GM19324 (cell line): ENCODE data around the gene ASPM.
"Not testable (repeated sequence)": the region's sequence is repeated elsewhere in the genome, so short reads cannot be mapped to it uniquely, and the experiment has no call there.

Source experiments
- ATAC-seq: cut with Tn5 transposase; IDR thresholded peaks from one replicate; pipeline ENCODE4 v1.9.1; 2021; ENCODE audit warnings: mild to moderate bottlenecking, moderate library complexity; ENCODE audit not compliant: unreplicated experiment, low FRiP score

Gene ASPM

DNA sequence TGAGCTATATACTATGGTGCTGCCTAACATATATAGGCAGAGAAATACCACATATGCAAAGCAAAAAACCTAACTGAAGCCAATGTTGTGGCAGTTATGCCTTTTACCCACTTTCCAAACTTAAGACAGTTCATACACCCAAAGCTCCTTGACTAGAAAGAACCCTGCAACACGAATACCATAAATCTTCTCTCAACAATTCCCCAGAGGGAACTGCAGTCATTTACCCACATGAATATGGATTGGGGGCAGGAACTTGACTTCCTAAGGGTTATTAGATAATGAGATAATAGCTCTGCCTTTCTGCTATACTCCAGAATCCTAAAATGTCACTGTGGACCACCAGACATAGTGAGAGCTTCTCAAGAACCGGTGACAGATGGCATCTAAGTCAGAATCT, 2.9 kb upstream of the ASPM start:
- no peak for ATAC-seq

DNA sequence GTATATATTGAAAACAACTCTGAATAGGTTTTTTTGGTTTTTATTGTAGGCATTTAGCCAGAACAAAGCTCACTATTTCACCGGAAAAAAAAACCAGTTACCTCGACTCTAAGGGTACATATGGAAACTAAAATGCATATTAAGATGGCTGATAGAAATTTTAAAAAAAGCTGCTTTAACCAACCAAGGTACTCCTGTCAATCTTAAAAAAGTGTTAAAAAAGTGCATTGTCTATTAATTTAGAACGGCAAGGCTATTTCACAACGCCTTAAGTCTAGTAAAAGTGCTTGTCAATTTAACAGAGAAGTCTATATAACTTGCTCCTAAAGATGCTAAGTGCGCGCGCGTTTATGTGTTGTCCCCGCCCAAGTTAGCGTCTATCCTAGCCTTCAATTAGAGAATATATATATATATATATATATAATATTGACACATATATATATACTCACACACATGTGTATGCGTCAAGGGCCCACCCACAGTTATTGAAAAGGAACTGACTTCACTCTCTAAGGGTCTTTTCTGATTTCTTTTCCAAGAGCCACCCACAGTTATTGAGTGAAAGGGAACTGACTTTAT, 934 bp downstream of the ASPM start:
- ATAC-seq: no peak

DNA sequence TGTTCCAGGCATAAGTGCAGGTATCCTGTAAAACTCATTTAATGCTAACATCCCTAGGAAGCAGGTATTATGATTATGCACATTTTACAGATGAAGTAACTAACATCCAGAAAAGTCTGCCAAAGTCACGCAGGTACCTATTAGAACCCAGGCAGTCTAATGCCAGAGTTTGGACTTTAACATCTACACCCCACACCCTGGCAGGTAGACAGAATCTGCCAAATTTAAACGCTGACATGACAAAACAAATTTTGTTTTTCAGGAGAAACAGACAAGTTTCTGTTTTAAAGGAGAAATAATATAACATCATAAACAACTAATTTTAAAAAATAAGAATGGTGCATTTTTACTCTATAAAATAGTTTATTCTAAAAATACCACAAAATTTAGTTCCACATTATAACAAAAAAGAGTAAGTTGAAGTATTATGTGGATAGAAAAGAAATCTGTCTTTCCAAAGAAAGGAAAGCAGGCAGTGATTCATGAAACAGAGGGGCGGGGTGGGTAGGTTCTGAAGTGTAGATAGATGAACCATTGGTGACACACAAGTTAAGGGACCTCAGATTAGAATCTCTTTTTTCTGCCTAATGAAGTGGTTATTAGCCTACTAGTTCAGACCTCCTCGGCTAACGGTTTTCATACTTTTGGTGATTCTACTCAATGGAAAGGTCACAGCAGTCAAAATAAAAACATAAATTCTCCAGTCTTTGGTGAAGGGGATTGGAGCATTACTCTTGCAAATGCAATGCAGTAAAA, 1.7 kb downstream of the ASPM start:
- no peak for ATAC-seq

DNA sequence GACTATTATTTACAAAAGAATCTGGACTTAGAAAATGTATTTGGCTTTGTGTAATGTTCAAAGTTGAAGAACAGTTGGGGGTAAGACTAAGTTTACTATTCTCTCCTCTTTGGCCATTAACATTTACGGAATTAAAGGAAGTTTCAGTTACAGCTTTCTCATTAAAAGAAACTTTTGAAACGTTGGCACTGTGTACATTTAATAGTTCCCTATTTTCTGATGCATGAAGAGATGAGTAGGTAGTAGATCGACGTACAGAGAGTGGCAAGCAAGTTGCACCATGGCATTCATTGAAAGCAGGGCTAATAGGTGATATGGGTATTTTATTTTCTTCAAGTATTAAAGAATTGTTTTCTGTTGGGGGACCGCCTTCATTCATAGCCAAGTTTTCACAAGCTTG, 3.2 kb downstream of the ASPM start:
- no peak for ATAC-seq

DNA sequence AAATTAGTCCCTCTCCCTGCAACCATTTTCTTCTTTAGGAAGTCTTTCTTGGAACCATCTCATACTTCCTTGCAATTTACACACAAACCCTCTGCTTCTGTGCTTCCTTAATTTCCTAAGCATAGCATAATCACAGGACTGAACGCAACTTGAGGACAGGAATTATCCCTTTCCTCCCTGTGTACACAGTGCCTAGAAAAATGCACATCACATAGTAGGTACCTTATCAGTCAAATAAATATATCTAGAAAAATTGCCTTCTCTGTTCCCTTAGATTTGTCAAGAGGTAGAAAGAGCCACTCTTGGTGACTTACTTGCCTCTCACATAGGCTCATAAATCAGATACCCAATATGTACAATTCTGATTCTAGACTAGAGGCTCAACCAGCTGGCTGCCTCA, 4.9 kb downstream of the ASPM start:
- no peak for ATAC-seq

DNA sequence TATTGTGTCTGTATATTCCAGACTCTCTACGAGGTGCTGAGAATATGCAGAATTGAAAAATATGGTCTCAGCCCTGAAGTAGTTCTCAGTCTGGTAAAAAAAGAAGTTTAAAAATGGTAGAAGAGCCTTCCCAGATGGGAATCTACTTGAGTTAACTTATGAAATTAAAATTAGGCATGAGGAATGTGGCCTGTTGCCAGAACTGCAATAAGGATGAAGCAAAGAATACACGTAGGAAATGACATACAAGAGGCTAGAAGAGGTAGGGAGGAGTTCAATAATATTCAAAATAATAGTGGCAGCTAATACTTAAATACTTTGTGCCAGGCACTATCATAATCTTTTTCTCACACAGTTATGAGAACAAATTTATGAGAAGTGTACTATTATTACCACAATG, 6.3 kb downstream of the ASPM start:
- ATAC-seq: no peak

DNA sequence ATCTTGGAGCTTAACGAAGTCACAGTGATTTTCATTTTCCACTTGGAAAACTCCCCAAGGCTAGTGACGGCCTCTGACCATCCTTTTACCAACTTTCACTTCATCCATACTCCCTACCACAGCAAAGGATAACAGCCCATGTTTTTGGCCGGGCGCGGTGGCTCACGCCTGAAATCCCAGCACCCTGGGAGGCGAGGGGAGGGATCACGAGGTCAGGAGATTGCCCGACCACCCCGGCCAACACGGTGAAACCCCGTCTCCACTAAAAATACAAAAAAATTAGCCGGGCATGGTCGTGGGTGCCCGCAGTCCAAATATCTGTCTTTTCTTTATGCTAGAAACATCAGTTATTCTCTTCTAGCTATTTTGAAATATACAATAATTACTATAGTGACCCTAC, 7.3 kb downstream of the ASPM start:
- no peak for ATAC-seq

DNA sequence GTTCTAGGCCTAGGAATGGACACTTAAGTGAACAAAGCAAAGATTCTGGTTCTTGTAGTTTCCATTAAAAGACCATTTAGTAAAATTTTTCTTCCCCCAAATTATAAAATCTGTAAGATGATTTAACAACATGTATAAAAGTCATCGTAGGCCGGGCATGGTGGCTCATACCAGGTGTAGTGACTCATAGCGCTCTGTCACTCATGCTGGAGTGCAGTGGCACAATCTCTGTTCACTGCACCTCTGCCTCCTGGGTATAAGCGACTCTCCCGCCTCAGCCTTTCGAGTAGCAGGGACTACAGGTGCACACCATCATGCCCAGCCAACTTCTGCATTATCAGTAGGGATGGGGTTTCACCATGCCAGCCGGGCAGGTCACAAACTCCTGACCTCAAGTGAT, 9.1 kb downstream of the ASPM start:
- ATAC-seq: no peak

DNA sequence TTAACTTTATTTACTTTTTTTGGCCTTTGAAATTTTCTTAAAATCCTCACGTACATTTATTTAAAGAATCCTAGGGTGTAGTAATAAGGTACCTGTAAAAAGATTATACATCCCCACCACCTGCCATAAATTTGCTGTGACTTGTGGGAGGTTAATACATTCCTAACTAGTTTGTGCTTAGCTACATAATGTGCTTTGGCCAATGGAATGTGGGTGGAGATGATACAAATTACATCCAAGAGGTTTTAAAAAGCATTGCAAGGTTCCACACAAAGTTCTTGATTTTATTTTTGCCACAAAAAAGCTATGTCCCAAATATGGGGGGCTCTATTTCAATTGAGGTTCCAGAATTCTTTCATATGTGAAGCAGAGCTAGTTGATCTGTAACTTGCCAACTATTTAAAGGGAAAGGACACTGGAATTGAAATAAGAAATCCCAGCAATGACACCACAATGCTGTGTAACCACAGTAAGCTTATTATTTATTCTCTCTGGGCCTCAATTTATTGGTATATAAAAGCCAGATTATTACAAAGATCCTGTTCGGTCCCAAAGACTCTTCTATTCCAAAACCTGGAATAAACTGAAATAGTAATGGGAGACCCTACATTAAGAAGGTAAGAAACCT, 15.7 kb downstream of the ASPM start:
- no peak for ATAC-seq

- ATAC-seq: no peak
Observed at GRCh38 chr1:197129698-197130097, 16.8 kb downstream of the ASPM start.

DNA sequence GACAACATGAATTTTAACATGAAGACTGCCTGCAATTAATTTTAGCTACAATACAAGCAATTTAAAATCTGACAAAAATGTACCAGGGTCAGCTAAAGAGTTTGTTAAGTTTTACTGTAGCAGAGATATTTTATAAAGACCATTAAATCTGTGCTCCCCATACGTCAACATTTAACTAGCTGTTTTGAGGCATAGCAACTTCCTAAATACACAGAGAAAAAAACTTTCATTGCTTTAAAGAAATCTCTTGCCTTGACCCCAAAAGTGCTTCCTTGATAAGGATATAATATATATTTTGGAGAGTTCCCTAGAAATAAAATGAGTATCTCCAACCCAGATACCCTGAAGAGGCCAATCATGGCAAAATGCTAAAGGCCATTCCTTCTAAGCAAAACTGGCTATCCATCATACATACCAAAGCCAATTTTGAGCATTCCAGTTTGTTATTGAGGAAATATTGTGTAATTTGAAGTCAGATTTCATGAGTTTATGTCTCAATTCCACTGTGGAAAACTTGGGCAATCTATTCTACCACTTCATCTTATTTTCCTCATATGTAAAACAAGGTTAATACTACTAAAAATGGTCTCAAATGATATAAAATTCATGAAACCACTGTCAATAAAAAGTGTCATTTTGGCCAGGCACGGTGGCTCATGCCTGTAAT, 19.1 kb downstream of the ASPM start:
- ATAC-seq: no peak

GRCh38 chr1:197126691-197127090, 19.8 kb downstream of the ASPM start:
- no peak for ATAC-seq

DNA sequence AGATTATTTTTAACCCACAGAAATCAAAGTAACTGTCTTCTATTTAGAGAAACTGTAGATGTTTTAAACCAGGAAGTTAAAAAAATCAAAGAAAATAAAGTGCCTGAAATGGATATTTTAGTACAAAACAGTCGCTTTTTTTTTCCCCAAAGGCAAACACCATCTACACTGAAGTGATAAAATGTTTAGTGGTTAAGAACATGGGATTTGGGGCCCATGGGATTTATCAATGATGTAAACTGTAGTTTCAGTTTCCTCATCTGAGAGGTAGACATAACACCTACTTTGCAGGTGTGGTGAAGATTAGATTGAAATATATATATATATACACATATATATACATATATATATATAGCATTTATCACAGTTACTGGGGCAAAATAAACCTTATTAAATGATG, 22.1 kb downstream of the ASPM start:
- ATAC-seq: no peak

DNA sequence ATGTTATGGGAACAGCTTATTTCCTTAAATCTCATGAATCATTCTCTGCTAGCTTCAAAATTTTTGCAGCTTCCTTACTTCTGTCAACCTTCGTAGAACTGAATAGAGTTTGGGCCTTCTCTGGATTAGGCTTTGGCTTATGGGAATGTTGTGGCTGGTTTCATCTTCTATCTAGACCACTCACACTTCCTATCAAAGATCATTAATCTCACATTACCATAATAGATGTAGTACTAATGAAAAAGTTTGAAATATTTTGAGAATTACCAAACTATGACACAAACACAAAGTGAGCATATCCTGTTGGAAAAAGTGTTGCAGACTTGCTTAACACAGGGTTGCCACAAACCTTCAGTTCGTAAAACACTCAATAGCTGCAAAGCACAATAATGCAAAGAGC, 30.3 kb downstream of the ASPM start:
- ATAC-seq: no peak

GRCh38 chr1:197106869-197107268, 39.6 kb downstream of the ASPM start:
- no peak for ATAC-seq

GRCh38 chr1:197103300-197103699, 43.2 kb downstream of the ASPM start:
- no peak for ATAC-seq

GRCh38 chr1:197101978-197102377, 44.5 kb downstream of the ASPM start:
- no peak for ATAC-seq

GRCh38 chr1:197100677-197101076, 45.8 kb downstream of the ASPM start:
- no peak for ATAC-seq

DNA sequence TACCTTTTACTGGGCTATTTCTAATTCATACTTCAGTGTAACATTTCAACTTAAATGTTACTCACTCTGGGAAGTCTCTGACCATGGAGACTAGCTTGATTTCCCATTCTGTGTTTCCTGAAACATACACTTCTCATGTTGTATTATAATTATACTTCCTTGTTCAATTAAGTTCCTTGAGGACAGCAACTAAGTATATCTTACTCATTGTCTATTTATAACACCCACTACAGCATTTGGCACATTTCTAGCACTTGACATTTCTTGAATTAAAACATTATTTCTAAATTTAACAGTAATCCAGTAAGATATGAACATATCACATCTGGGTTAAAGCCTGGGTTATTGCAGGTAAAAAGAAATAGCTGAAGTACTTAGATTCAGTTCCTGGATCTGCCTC, 47.0 kb downstream of the ASPM start:
- ATAC-seq: no peak

- not testable (repeated sequence) for ATAC-seq
Observed at GRCh38 chr1:197096971-197097370, 49.5 kb downstream of the ASPM start.

DNA sequence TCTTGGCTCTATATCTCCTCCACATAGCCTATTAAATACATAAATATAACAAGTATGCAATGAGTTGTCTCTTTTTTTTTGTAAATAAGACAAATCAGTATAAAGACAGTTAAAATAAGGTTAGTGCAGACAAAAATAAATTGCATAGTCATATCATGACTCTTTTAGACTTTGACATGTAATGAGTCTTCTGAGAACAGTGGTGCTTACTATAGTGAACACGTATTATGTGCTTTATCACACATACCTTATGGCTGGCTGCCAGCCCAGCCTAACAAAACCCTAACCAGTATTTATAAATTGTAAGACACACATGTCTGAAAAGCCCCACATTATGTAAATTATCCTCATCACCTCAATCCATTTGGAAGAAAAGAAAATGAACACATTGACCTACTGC, 50.3 kb downstream of the ASPM start:
- ATAC-seq: no peak
